Measurements from ENCODE around the gene C13orf46.
"Not testable (repeated sequence)": the region's sequence is repeated elsewhere in the genome, so short reads cannot be mapped to it uniquely, and the experiment has no call there.

C13orf46 gene

DNA sequence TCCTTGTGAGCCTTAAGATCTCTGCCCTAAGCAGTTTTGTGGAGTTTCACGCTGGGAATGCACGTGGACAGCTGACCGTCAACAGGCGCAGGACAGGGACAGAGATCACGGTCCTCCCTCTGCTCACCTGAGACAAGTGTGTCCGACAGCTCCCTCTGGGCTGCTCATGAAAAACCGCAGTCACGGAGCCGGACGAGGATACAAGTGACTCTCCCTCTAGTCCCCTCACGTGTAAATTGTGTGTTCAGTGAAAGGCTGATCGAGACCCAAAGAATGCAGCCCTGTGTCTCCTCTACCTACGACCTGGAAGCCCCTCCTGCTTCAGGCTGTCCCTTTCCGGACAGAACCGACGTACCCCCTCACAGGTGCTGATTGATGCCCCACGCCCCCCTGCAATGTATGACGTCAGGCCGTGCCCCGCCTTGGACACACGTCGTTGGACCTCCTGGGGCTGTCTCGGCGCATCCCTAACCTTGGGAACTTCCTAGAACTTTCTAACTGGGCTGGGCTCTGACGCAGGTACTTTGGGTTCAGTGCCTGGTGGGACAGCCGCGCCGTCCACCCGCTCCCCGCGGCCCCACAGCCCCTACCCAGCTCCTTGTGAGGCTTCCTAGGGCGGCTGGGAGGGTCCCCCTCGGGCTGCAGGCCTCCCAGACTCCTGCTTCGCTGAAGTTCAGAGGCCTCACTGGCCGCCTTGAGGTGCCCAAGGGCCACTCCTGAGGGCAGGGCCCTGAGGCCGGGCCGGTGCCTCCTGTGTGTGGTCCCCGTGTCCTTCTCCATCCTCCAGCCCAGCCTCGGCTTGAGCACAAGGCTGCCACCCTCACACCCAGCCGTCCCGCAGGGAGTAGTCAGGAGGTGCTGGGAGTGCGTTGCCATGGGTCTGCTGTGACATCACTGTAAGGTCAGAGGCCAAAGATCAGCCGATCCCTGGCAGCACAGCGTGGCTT, at the start of gene C13orf46:
TSS of gene C13orf46 (minus strand) at position 859 of the 947 bp plus-strand sequence. CDS start at position 780, 79 bp downstream.
- DNase-seq (ENCODE audit: low read depth) = no peak

- DNase-seq (ENCODE audit: low read depth) = no peak
Measured at GRCh38 chr13:114022876-114023275, 49.0 kb upstream of the C13orf46 start.

DNA sequence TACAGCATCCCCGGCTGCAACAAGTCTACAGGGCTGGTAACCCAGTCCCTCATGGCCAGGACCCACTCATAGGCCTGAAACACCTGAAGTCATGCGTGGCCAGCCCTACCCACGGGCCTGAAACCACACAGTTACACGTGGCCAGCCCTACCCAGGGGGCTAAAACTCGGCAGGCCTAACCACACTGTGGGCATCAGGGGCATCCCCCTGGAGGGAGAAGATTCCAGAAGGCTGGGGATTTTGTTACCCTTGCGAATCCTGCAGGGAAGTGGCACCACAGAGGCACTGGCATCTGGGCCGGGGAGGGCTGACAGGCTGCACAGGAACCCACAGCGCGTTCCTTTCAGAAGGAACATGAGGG, 48.4 kb upstream of the C13orf46 start:
- no peak for DNase-seq (ENCODE audit: low read depth)

GRCh38 chr13:114021464-114022308, 47.8 kb upstream of the C13orf46 start:
- no peak for DNase-seq (ENCODE audit: low read depth)

DNA sequence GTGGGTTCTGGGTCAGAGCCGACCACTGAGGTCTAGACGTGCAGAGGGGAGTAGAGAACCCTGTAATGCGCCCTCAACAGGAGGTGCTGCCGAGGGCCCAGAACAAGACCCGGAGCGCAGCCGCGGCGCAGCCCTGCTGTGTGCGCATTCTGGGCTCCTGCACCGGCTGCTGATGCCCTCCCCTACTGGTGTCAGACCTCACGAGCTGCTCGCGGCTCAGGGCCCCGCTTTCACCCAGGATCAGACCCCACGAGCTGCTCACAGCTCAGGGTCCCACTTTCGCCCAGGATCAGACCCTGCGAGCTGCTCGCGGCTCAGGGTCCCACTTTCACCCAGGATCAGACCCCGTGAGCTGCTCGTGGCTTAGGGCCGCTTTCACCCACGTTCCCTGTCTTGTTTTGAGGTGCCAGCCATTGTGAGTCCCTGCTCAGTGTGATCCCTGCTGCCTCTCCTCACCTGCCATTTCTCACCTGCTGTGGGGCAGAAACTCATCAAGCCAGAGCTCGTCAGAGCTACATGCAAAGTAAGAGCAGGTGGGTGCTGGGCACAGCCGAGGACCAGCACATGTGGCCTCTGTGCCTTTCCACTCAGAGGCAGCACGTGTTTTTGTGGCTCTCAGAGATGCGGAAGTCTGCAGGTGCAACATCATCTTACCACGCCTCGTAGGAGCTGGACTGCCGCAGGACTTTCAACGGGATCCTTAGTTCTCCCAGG, 47.0 kb upstream of the C13orf46 start:
- DNase-seq (ENCODE audit: low read depth) = no peak

- DNase-seq (ENCODE audit: low read depth) = not testable (repeated sequence)
Measured at GRCh38 chr13:114020134-114020533, 46.3 kb upstream of the C13orf46 start.

GRCh38 chr13:114019367-114019766, 45.5 kb upstream of the C13orf46 start:
- DNase-seq (ENCODE audit: low read depth) = peak; percentile 49

- DNase-seq (ENCODE audit: low read depth) = no peak
Measured at GRCh38 chr13:114018461-114019055, 44.7 kb upstream of the C13orf46 start.

DNA sequence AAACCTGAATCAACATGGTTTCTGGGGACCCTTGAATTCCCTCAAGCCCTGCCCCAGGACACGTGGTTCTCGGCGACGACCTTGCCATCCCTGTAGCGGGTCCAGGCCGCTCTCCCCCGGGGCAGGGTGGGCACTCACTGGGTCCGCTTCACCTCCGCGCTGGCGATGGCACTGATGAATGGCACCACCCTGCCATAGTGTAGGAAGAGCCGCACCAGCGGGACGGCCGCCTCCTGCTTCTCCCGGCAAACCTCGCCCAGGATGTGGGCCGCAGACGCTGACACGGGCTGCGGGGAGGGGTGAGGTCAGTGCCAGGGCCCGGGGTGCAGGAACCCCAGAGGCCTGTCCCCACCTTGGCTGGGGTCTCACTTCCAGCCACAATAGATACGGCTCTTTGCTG, 44.1 kb upstream of the C13orf46 start:
- DNase-seq (ENCODE audit: low read depth) = no peak

DNA sequence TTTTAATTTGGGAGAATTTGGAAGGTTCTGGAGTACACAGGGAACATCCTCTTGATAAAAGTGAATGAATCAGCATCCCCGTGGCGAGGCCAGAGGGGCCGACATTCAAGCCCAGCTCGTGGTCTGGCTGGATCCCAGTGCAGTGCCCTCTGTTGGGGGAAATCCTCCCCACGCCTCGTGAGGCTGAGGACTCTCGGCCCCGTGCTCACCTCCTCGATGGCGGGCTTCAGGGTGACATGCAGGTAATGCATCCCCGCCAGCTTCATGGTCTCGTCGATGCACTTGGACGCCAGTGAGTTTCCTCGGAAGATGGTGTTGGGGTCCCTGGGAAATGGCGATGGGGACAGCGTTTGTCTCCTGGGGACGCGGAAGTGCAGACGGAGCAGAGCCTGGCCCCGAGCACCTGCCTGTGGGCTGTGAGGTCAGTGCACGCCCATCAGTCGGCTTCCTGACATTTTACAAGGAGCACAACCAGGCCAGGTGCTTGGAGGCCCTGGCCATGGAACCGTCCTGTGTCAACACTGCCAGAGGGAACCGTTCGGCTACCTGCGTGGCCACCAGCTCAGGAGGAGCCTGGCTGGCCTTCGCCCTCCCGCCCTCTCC, 43.3 kb upstream of the C13orf46 start:
- no peak for DNase-seq (ENCODE audit: low read depth)

- DNase-seq (ENCODE audit: low read depth) = no peak
Measured at GRCh38 chr13:114016321-114017027, 42.6 kb upstream of the C13orf46 start.

DNA sequence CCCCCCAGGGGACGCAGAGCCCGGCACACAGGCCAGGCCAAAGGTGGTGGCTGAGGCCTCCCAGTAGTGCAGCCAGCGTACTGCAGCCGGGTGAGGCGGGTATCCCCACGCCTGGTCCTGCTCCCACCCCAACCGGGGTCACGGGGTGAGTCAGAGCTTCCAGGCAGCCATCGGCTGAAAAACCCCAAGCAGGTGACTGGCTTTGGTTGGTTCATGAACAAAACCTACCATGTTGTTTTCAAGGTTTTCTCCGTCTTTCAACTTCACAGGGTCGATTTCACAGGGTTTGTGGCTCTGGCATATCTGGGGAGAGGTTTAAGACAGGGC, 42.1 kb upstream of the C13orf46 start:
- DNase-seq (ENCODE audit: low read depth) = peak; percentile 15

GRCh38 chr13:114015111-114015968, 41.5 kb upstream of the C13orf46 start:
- no peak for DNase-seq (ENCODE audit: low read depth)

DNA sequence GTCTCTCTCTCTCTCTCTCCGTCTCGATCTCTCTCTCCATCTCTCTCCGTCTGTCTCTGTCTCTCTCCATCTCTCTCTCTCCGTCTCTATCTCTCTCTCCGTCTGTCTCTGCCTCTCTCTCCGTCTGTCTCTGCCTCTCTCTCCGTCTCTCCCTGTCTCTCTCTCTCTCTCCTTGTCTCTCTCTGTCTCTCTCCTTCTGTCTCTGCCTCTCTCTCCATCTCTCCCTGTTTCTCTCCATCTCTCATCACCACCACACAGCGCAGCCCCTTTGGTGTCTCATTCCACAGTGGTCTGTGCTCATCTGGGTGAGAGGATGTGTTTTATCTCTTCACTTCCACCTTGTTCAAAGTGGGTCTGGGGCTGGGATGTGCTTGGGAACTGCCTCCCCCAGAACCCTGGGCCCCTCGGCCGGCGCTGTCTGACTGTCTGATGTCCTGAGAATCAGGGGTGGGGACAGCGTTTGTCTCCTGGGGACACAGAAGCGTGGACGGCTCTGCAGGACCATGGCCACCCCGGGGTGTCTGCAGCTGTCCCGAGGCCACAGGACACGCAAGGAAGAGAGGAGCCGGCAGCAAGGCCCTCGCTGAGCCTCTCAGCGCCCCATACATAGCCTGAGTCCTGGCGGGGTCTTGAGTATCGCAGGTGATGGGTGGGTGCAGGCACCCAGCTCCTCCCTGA, 40.2 kb upstream of the C13orf46 start:
- DNase-seq (ENCODE audit: low read depth) = no peak

GRCh38 chr13:114013336-114013735, 39.5 kb upstream of the C13orf46 start:
- DNase-seq (ENCODE audit: low read depth) = no peak

- DNase-seq (ENCODE audit: low read depth) = no peak
Measured at GRCh38 chr13:114012921-114013320, 39.0 kb upstream of the C13orf46 start.

GRCh38 chr13:114012141-114012540, 38.3 kb upstream of the C13orf46 start:
- DNase-seq (ENCODE audit: low read depth) = no peak

DNA sequence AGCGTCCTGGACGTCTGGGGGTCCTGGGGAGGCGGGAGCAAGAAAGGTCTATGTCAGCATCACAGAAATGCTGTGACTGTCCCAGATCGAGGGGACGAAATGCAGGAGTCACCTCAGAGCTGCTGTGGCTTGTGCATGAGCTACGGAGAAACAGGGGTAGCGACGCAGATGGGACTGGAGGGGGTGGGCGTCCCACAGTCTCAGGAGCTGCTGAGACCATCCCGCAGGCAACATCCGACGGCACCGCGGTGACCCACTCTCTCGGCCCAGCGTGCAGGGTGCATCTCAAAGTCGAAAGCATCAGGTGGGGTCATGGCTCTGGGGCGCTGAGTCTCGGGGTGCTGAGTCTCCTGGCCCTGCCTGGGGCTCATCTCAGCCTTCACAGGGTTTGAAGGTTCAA, 37.4 kb upstream of the C13orf46 start:
- DNase-seq (ENCODE audit: low read depth) = no peak

GRCh38 chr13:114010401-114011101, 36.7 kb upstream of the C13orf46 start:
- no peak for DNase-seq (ENCODE audit: low read depth)

Measured in activated T-cell treated with anti-CD3 and anti-CD28 coated beads for 48 hours (primary cell).